Measurements from ENCODE around the gene HTR2A. TPM values are rescaled to one million over a fixed set of nuclear protein-coding genes. Genes with fewer than 3 reads are reported as not detected.

HTR2A gene
- total RNA-seq, 1 experiment from 2014 or later = not detected

DNA sequence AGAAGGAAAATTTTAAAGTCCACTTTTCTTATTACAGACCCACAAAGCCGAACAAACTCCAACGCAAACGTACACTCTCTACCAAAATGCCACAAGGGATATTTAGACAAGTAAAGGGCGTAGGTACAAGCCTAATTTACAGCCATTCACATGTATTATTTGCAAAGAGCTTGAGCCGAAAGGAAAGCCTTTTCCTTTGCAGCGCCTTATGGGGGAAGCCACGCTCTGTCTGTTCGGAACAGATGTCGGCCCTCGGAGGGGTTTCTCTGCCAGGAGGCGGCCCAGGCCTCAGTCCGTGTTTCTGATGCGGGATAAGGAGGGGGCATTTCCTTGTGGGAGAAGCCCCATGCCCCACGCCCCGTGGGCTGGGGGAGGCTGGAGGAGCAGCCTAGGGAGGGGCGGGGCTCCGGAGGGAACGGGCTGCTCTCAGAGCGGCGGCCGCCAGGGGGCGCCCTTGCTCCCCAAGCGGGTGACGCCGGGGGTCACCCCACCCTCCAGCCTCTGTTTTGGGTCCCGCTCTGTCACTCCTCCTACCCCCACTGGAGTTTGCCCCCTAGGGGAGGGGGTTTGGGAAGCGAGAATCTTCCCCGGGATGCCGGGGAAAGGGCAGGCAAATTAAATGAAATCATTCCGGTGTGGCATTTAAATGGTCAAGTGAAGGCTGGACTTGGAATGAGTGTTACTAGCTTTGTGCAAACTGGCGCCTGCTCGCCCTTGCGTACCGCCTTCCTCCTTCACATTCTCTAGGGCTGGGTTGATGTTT is 2.9 kb downstream of the HTR2A start:
- POLR2A ChIA-PET = no interaction called here
- intact Hi-C loops (cut with micrococcal nuclease; ENCODE audit: unreplicated experiment) = no loop called here
- TF ChIP-seq TCF7L2 (IDR thresholded peaks at IDR 0.05; ENCODE audit: low read depth, low read length) (no peak), SIN3A (IDR thresholded peaks at IDR 0.05; ENCODE audit: borderline replicate concordance, insufficient read depth, low read depth, low read length) (no peak), POLR2AphosphoS5 (IDR thresholded peaks at IDR 0.05; ENCODE audit: low read depth, low read length) (no peak)
- TF ChIP-seq, protein P1, sequence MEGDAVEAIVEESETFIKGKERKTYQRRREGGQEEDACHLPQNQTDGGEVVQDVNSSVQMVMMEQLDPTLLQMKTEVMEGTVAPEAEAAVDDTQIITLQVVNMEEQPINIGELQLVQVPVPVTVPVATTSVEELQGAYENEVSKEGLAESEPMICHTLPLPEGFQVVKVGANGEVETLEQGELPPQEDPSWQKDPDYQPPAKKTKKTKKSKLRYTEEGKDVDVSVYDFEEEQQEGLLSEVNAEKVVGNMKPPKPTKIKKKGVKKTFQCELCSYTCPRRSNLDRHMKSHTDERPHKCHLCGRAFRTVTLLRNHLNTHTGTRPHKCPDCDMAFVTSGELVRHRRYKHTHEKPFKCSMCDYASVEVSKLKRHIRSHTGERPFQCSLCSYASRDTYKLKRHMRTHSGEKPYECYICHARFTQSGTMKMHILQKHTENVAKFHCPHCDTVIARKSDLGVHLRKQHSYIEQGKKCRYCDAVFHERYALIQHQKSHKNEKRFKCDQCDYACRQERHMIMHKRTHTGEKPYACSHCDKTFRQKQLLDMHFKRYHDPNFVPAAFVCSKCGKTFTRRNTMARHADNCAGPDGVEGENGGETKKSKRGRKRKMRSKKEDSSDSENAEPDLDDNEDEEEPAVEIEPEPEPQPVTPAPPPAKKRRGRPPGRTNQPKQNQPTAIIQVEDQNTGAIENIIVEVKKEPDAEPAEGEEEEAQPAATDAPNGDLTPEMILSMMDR (IDR thresholded peaks at IDR 0.05) = peak; percentile 93
- TF ChIP-seq, protein P2, sequence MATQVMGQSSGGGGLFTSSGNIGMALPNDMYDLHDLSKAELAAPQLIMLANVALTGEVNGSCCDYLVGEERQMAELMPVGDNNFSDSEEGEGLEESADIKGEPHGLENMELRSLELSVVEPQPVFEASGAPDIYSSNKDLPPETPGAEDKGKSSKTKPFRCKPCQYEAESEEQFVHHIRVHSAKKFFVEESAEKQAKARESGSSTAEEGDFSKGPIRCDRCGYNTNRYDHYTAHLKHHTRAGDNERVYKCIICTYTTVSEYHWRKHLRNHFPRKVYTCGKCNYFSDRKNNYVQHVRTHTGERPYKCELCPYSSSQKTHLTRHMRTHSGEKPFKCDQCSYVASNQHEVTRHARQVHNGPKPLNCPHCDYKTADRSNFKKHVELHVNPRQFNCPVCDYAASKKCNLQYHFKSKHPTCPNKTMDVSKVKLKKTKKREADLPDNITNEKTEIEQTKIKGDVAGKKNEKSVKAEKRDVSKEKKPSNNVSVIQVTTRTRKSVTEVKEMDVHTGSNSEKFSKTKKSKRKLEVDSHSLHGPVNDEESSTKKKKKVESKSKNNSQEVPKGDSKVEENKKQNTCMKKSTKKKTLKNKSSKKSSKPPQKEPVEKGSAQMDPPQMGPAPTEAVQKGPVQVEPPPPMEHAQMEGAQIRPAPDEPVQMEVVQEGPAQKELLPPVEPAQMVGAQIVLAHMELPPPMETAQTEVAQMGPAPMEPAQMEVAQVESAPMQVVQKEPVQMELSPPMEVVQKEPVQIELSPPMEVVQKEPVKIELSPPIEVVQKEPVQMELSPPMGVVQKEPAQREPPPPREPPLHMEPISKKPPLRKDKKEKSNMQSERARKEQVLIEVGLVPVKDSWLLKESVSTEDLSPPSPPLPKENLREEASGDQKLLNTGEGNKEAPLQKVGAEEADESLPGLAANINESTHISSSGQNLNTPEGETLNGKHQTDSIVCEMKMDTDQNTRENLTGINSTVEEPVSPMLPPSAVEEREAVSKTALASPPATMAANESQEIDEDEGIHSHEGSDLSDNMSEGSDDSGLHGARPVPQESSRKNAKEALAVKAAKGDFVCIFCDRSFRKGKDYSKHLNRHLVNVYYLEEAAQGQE (IDR thresholded peaks at IDR 0.05; ENCODE audit: insufficient read depth in 1 of 2, low read depth in 2 of 2, low read length in 1 of 2) = no peak
- no peak for DNase-seq (ENCODE audit: low read depth, low spot score)
- Histone ChIP-seq H3K27ac (ENCODE audit: low read length) (no peak overlapping the region), H3K4me3 (ENCODE audit: low read depth in 2 of 2, low read length in 2 of 2) (peak overlapping the region; percentile 42 to 56), H3K36me3 (ENCODE audit: control insufficient read depth, insufficient read depth, low read length) (no peaks in the 10 kb centered on the region), H3K27me3 (ENCODE audit: control insufficient read depth, insufficient read depth, low read length) (peaks cover 9% of the 10 kb centered on the region), H3K4me1 (ENCODE audit: control insufficient read depth, insufficient read depth, low read length) (no peaks in the 10 kb centered on the region; the same call in 1 of the 2 replicates), H3K9me3 (ENCODE audit: control insufficient read depth, insufficient read depth, low read depth, low read length) (no peaks in the 10 kb centered on the region)
- BruUV-seq (replicated peaks) = no TSS peak
- CTCF ChIA-PET = interaction anchor here (0.5 kb wide), 1 partner anchor 90 kb away, joined by 3 read pairs; no protein-coding TSS in a partner anchor
- in situ Hi-C loops (cut with HindIII; ENCODE audit: low pct_unique_long_range_greater_than_20kb, low sequenced_read_pairs) = no loop called here
- ATAC-seq = peak; percentile 91

DNA sequence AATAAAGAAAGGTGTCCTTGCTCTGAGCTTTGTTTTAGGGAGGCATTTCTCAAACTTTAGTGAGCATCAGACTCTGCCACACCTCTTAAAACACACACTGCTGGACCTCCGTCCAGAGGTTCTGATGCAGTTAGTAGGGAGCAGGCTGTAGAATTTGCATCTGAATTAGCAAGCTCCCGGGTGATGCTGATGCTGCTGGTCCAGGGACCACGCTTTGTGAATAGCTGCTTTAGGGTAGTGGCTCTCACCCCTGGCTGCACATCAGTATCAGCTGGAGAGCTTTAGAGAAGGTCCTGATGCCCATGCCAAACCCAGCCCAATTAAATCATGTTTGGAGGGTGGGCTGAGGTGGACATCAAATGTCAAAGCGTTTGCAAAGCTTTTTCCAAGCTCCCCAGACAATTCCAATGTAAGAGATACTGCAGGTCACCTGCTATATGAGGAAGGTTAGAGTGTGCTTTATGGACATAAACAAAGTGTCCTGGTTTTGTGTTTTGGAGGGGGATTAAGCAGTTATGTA is 3.6 kb downstream of the HTR2A start:
- Histone ChIP-seq H3K27me3 (ENCODE audit: control insufficient read depth, insufficient read depth, low read length) (peaks cover 9% of the 10 kb centered on the region), H3K36me3 (ENCODE audit: control insufficient read depth, insufficient read depth, low read length) (no peaks in the 10 kb centered on the region), H3K4me3 (ENCODE audit: low read depth in 2 of 2, low read length in 2 of 2) (peak overlapping the region in 1 of 2 experiments; percentile 42; a peak in 2 of 4 replicates), H3K9me3 (ENCODE audit: control insufficient read depth, insufficient read depth, low read depth, low read length) (no peaks in the 10 kb centered on the region), H3K27ac (ENCODE audit: low read length) (no peak overlapping the region), H3K4me1 (ENCODE audit: control insufficient read depth, insufficient read depth, low read length) (no peaks in the 10 kb centered on the region; the same call in 1 of the 2 replicates)
- ATAC-seq (no peak), DNase-seq (ENCODE audit: low read depth, low spot score) (no peak)
- ChIA-PET CTCF (no interaction called here), POLR2A (no interaction called here)
- in situ Hi-C loops (cut with HindIII; ENCODE audit: low pct_unique_long_range_greater_than_20kb, low sequenced_read_pairs) (no loop called here), intact Hi-C loops (cut with micrococcal nuclease; ENCODE audit: unreplicated experiment) (no loop called here)
- TF ChIP-seq SIN3A (IDR thresholded peaks at IDR 0.05; ENCODE audit: borderline replicate concordance, insufficient read depth, low read depth, low read length) (no peak), POLR2AphosphoS5 (IDR thresholded peaks at IDR 0.05; ENCODE audit: low read depth, low read length) (no peak), TCF7L2 (IDR thresholded peaks at IDR 0.05; ENCODE audit: low read depth, low read length) (no peak)
- TF ChIP-seq, protein P2 (IDR thresholded peaks at IDR 0.05; ENCODE audit: insufficient read depth in 1 of 2, low read depth in 2 of 2, low read length in 1 of 2) = no peak
- TF ChIP-seq, protein P1 (IDR thresholded peaks at IDR 0.05) = no peak
- BruUV-seq (replicated peaks) = no TSS peak
